Esophagus (tissue), 2 donors: ENCODE results near the gene SLC4A8. TPM values are rescaled to one million over a fixed set of nuclear protein-coding genes. Genes with fewer than 3 reads are reported as not detected.

ENCODE experiments used
- H3K27ac ChIP-seq, 2 donors: one replicate each; pipeline ENCODE4 v1.5.1; 2013; ENCODE audit warnings: low read depth in 2 of 2, mild to moderate bottlenecking in 2 of 2, inconsistent platforms in 1 of 2, low read length in 1 of 2, moderate library complexity in 1 of 2
- H3K27me3 ChIP-seq, 2 donors: one replicate each; pipeline ENCODE4 v1.6.1; 2013; ENCODE audit warnings: low read length in 2 of 2, control low read depth in 1 of 2, mild to moderate bottlenecking in 1 of 2; ENCODE audit not compliant: insufficient read depth in 2 of 2, control insufficient read depth in 1 of 2
- H3K36me3 ChIP-seq, 2 donors: one replicate each; pipeline ENCODE4 v1.6.1; 2013; ENCODE audit warnings: low read length in 1 of 2; ENCODE audit not compliant: control insufficient read depth in 2 of 2, insufficient read depth in 2 of 2
- H3K4me1 ChIP-seq, 2 donors: one replicate each; pipeline ENCODE4 v1.6.1; 2013; ENCODE audit warnings: low read length in 1 of 2; ENCODE audit not compliant: control insufficient read depth in 2 of 2, insufficient read depth in 2 of 2
- H3K4me3 ChIP-seq, 2 donors: one replicate each; pipeline ENCODE4 v1.5.1; 2013; ENCODE audit warnings: low read length in 2 of 2, mild to moderate bottlenecking in 2 of 2, low read depth in 1 of 2, moderate library complexity in 1 of 2
- H3K9me3 ChIP-seq, 2 donors: one replicate each; pipeline ENCODE4 v1.6.1; 2013; ENCODE audit warnings: mild to moderate bottlenecking in 2 of 2, low read depth in 1 of 2, low read length in 1 of 2, moderate library complexity in 1 of 2; ENCODE audit not compliant: control insufficient read depth in 2 of 2, insufficient read depth in 1 of 2
- WGBS, 2 donors: extraction: QIAGEN DNeasy Blood & Tissue Kit; methylation state at CpG; one replicate each; pipeline ENCODE4 v1.1.7; 2013; 5-methylcytosine and 5-hydroxymethylcytosine counted together
- polyA plus RNA-seq, 2 donors: library from polyadenylated mRNA; stranded (reverse); fragments of 200-250 nt; gene quantifications; one replicate each; pipeline ENCODE4 v1.2.3, GENCODE V29; 2013
- donor health status: healthy with polysubstance abuse.
- donor health status: Bipolar disorder and iron deficiency.

Gene SLC4A8
- polyA plus RNA-seq, 2 donors, result 0.04 to 0.05 TPM

GRCh38 chr12:51458635-51459034, 34.0 kb downstream of the SLC4A8 start:
- H3K4me1 ChIP-seq, result no peaks in the 10 kb centered on the region
- H3K27ac ChIP-seq, result no peak overlapping the region
- no peaks in the 10 kb centered on the region for H3K9me3 ChIP-seq
- no peak overlapping the region for H3K4me3 ChIP-seq
- H3K27me3 ChIP-seq, result peaks cover 0 to 3% of the 10 kb centered on the region in 2 donors
- no peaks in the 10 kb centered on the region for H3K36me3 ChIP-seq

- WGBS, 2 donors, result 60 to 70% methylated on average over 2 of the region's 2 CpGs
- H3K9me3 ChIP-seq, result no peaks in the 10 kb centered on the region
- H3K27ac ChIP-seq, result no peak overlapping the region
- no peaks in the 10 kb centered on the region for H3K4me1 ChIP-seq
- no peak overlapping the region for H3K4me3 ChIP-seq
- H3K27me3 ChIP-seq, result peaks cover 0 to 3% of the 10 kb centered on the region in 2 donors
- H3K36me3 ChIP-seq, result no peaks in the 10 kb centered on the region
Measured at GRCh38 chr12:51460519-51460918, 35.9 kb downstream of the SLC4A8 start.

GRCh38 chr12:51465491-51465890, 40.9 kb downstream of the SLC4A8 start:
- H3K27ac ChIP-seq, result no peak overlapping the region
- H3K36me3 ChIP-seq, result no peaks in the 10 kb centered on the region
- peaks cover 0 to 3% of the 10 kb centered on the region in 2 donors for H3K9me3 ChIP-seq
- no peaks in the 10 kb centered on the region for H3K27me3 ChIP-seq
- WGBS, 2 donors, result 88 to 98% methylated on average over 1 of the region's 1 CpG
- H3K4me1 ChIP-seq, result no peaks in the 10 kb centered on the region
- H3K4me3 ChIP-seq, result no peak overlapping the region

DNA sequence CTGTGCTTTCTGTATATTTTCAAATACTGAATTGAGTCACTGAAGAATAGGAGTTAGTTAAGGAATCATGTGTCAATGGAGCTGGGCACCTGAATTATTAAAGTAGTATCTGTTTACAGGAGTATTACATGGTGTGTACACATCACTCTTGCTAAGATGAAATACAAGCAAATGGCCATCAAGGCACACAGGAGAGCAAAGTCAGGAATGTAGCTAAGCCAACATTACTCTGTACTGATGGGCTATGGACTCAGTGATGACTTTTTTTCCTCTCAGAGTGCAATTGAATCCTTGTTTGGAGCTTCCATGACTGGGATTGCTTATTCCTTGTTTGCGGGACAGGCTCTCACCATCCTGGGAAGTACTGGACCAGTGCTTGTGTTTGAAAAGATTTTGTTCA, 45.5 kb downstream of the SLC4A8 start:
- H3K4me1 ChIP-seq, result no peaks in the 10 kb centered on the region
- no peaks in the 10 kb centered on the region for H3K36me3 ChIP-seq
- H3K9me3 ChIP-seq, result peaks cover 0 to 3% of the 10 kb centered on the region in 2 donors
- 91 to 95% methylated on average over 1 of the region's 1 CpG for WGBS, 2 donors
- no peaks in the 10 kb centered on the region for H3K27me3 ChIP-seq
- no peak overlapping the region for H3K27ac ChIP-seq
- no peak overlapping the region for H3K4me3 ChIP-seq

DNA sequence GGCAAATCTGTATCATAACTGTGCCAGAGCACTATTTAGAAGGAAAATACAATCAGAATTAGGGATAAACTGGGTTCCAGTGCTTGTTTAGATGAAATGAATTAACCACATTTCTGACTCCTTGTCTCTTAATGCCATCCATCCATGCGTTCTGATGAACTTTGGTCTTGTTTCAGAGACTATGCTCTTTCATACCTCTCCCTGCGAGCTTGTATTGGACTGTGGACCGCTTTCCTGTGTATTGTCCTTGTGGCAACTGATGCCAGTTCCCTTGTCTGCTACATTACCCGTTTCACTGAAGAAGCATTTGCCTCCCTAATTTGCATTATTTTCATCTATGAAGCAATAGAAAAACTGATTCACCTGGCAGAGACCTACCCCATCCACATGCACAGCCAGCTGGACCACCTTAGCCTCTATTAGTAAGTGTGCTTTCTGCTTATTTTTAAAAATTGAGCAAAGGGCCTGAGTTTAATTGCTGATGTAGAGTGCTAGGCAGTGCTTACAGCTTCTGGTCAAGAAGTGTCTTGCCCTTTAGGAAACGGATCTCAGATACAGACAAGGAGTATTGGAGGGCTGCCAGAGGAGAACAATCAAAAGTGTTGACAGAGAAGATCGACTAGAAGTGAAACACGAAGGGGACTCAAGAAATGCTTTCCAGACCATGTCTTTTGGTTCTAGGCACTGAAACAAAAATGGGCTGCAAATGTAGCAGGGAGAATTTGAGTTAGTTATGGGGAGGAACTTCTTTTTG, 46.7 kb downstream of the SLC4A8 start:
- no peaks in the 10 kb centered on the region for H3K4me1 ChIP-seq
- no peaks in the 10 kb centered on the region for H3K27me3 ChIP-seq
- no peak overlapping the region for H3K27ac ChIP-seq
- 60 to 65% methylated on average over 7 of the region's 7 CpGs for WGBS, 2 donors
- H3K9me3 ChIP-seq, result peaks cover 0 to 3% of the 10 kb centered on the region in 2 donors
- H3K36me3 ChIP-seq, result no peaks in the 10 kb centered on the region
- H3K4me3 ChIP-seq, result no peak overlapping the region

- no peaks in the 10 kb centered on the region for H3K4me1 ChIP-seq
- no peaks in the 10 kb centered on the region for H3K36me3 ChIP-seq
- peaks cover 0 to 3% of the 10 kb centered on the region in 2 donors for H3K9me3 ChIP-seq
- H3K27ac ChIP-seq, result no peak overlapping the region
- WGBS, 2 donors, result 94 to 98% methylated on average over 2 of the region's 2 CpGs
- H3K27me3 ChIP-seq, result no peaks in the 10 kb centered on the region
- H3K4me3 ChIP-seq, result no peak overlapping the region
Measured at GRCh38 chr12:51472984-51473383, 48.4 kb downstream of the SLC4A8 start.

DNA sequence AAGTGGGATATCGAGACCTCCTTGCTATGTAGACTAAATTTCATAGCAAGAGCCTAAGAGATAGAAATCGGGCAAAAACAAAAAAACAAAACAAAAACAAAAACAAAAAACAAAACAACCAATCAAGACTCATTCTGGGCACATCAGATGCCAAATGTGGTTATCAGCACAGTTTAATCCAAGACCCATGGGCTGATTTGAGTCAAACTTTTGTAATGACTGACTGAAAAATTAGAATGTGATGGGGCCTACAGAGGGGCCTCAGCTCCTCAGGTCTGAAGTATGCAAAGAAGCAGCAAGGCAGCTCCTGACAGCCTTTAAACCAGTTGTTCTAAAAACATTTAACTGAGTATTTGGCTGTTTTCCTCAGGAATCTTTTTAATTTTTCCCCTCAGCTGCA, 49.3 kb downstream of the SLC4A8 start:
- peaks cover 0 to under 1% of the 10 kb centered on the region in 2 donors for H3K9me3 ChIP-seq
- H3K4me1 ChIP-seq, result no peaks in the 10 kb centered on the region
- 86 to 94% methylated on average over 2 of the region's 2 CpGs for WGBS, 2 donors
- no peaks in the 10 kb centered on the region for H3K27me3 ChIP-seq
- H3K36me3 ChIP-seq, result no peaks in the 10 kb centered on the region
- no peak overlapping the region for H3K27ac ChIP-seq
- H3K4me3 ChIP-seq, result no peak overlapping the region

GRCh38 chr12:51475543-51475942, 50.9 kb downstream of the SLC4A8 start:
- Histone ChIP-seq H3K36me3 (no peaks in the 10 kb centered on the region), H3K27ac (no peak overlapping the region), H3K27me3 (no peaks in the 10 kb centered on the region), H3K9me3 (no peaks in the 10 kb centered on the region), H3K4me1 (no peaks in the 10 kb centered on the region), H3K4me3 (no peak overlapping the region)
- 76 to 90% methylated on average over 1 of the region's 1 CpG for WGBS, 2 donors

- Histone ChIP-seq H3K9me3 (no peaks in the 10 kb centered on the region), H3K27ac (no peak overlapping the region), H3K4me3 (no peak overlapping the region), H3K27me3 (no peaks in the 10 kb centered on the region), H3K36me3 (no peaks in the 10 kb centered on the region), H3K4me1 (no peaks in the 10 kb centered on the region)
- 73 to 77% methylated on average over 3 of the region's 3 CpGs for WGBS, 2 donors
Measured at GRCh38 chr12:51480978-51481377, 56.3 kb downstream of the SLC4A8 start.
